Liver (tissue), 9 donors: ENCODE measurements around the gene LRMDA. TPM values are rescaled to one million over a fixed set of nuclear protein-coding genes. Genes with fewer than 3 reads are reported as not detected.
A peak's percentile ranks its signal among the peaks of the same experiment; 100 is the strongest.

Source experiments
- DNase-seq: peaks from one replicate; pipeline ENCODE4 v3.0.0-alpha.2; 2017; ENCODE audit warnings: low spot score
- H3K27ac ChIP-seq, 2 donors: one replicate each; pipeline ENCODE4 v1.7.0; 2013; ENCODE audit warnings: inconsistent platforms in 2 of 2, low read length in 2 of 2, control low read depth in 1 of 2, low read depth in 1 of 2, mild to moderate bottlenecking in 1 of 2
- H3K27me3 ChIP-seq, 4 donors: one replicate each; pipeline versions ENCODE4 v1.6.1 to v1.7.0; 2013; ENCODE audit warnings: low read length in 3 of 4, inconsistent platforms in 1 of 4, mild to moderate bottlenecking in 1 of 4, moderate library complexity in 1 of 4; ENCODE audit not compliant: control insufficient read depth in 4 of 4, insufficient read depth in 4 of 4
- H3K36me3 ChIP-seq, 4 donors: one replicate each; pipeline versions ENCODE4 v1.6.1 to v1.7.0; 2013; ENCODE audit warnings: low read length in 3 of 4, mild to moderate bottlenecking in 3 of 4, low read depth in 1 of 4, moderate library complexity in 1 of 4; ENCODE audit not compliant: control insufficient read depth in 4 of 4, insufficient read depth in 3 of 4
- H3K4me1 ChIP-seq, 4 donors: one replicate each; pipeline versions ENCODE4 v1.6.1 to v1.7.0; 2013; ENCODE audit warnings: low read length in 3 of 4, mild to moderate bottlenecking in 3 of 4, moderate library complexity in 1 of 4; ENCODE audit not compliant: control insufficient read depth in 4 of 4, insufficient read depth in 4 of 4
- H3K4me3 ChIP-seq, 3 donors: one replicate each; pipeline versions ENCODE4 v1.6.1 to v1.7.0; 2013; ENCODE audit warnings: low read length in 3 of 3, control low read depth in 1 of 3, low read depth in 1 of 3, mild to moderate bottlenecking in 1 of 3
- H3K9ac ChIP-seq, 2 donors: one replicate each; pipeline ENCODE4 v1.7.0; 2013; ENCODE audit warnings: low read length in 2 of 2, mild to moderate bottlenecking in 2 of 2, moderate library complexity in 2 of 2, control low read depth in 1 of 2, low read depth in 1 of 2
- H3K9me3 ChIP-seq, 4 donors: one replicate each; pipeline versions ENCODE4 v1.6.1 to v1.7.0; 2013; ENCODE audit warnings: low read length in 3 of 4; ENCODE audit not compliant: control insufficient read depth in 4 of 4
- FOXA2 ChIP-seq: IDR thresholded peaks from 2 replicates; pipeline ENCODE4 v1.6.1; 2016; ENCODE audit warnings: antibody characterized with exemption
- GABPA ChIP-seq, 2 donors: IDR thresholded peaks in 1 of 2; conservative IDR thresholded peaks in 1 of 2; 2 replicates each; pipeline ENCODE4 v1.6.1; 2016; ENCODE audit warnings: antibody characterized with exemption in 2 of 2, mild to moderate bottlenecking in 1 of 2, moderate library complexity in 1 of 2
- HNF4G ChIP-seq: IDR thresholded peaks from 2 replicates; pipeline ENCODE4 v1.6.1; 2016; ENCODE audit warnings: antibody characterized with exemption
- NR2F2 ChIP-seq: IDR thresholded peaks from 2 replicates; pipeline ENCODE4 v1.6.1; 2016; ENCODE audit warnings: antibody characterized with exemption
- RAD21 ChIP-seq, 2 donors: IDR thresholded peaks; 2 replicates each; pipeline ENCODE4 v1.6.1; 2016; ENCODE audit warnings: antibody characterized with exemption in 2 of 2, mild to moderate bottlenecking in 2 of 2
- RXRA ChIP-seq, 2 donors: IDR thresholded peaks; 2 replicates each; pipeline ENCODE4 v1.6.1; 2017 to 2018; ENCODE audit warnings: antibody characterized with exemption in 2 of 2, mild to moderate bottlenecking in 1 of 2
- SP1 ChIP-seq: IDR thresholded peaks from 2 replicates; pipeline ENCODE4 v1.6.1; 2018; ENCODE audit warnings: antibody characterized with exemption, mild to moderate bottlenecking
- TAF1 ChIP-seq: conservative IDR thresholded peaks from 2 replicates; pipeline ENCODE4 v1.6.1; 2016; ENCODE audit warnings: antibody characterized with exemption, mild to moderate bottlenecking
- YY1 ChIP-seq: IDR thresholded peaks from 2 replicates; pipeline ENCODE4 v1.6.1; 2016; ENCODE audit warnings: antibody characterized with exemption, mild to moderate bottlenecking
- WGBS: extraction: QIAGEN DNeasy Blood & Tissue Kit; methylation state at CpG from one replicate; pipeline ENCODE4 v1.1.7; 2013; 5-methylcytosine and 5-hydroxymethylcytosine counted together
- polyA plus RNA-seq, 2 donors: library from polyadenylated mRNA; stranded (reverse) in 1 of 2; unstranded in 1 of 2; fragments of 200-250 nt in 1 of 2; fragments of >200 nt in 1 of 2; fragmentation: Nextera tagmentation in 1 of 2; extraction: Ambion mirVana in 1 of 2; gene quantifications; one replicate each; pipeline versions ENCODE4 v1.2.1 to v1.2.3, GENCODE V29; 2013 to 2015
- total RNA-seq, 2 donors: library from RNA; depleted of rRNA; stranded (reverse); fragments of >200 nt; gene quantifications; one replicate each; pipeline ENCODE4 v1.2.3, GENCODE V29; 2014
- TF ChIP-seq, protein P1 (sequence below): fragments of 150-350 bp; IDR thresholded peaks from 2 replicates; pipeline ENCODE4 v1.5.1; 2017; ENCODE audit warnings: improper control_type of control experiment, low read depth, low read length; ENCODE audit not compliant: missing input control
- TF ChIP-seq, protein P2 (sequence below): IDR thresholded peaks from 2 replicates; pipeline ENCODE4 v1.6.1; 2016; ENCODE audit warnings: antibody characterized with exemption
- TF ChIP-seq, protein P3 (sequence below): IDR thresholded peaks from 2 replicates; pipeline ENCODE4 v1.6.1; 2016; ENCODE audit warnings: antibody characterized with exemption, mild to moderate bottlenecking
- donor health status: healthy.
- donor health status: healthy.
- donor health status: healthy.
- donor health status: healthy.
- donor health status: healthy.

Gene LRMDA
- total and polyA plus RNA-seq, 4 donors = 7.9 to 15.8 (median 11.3) TPM

DNA sequence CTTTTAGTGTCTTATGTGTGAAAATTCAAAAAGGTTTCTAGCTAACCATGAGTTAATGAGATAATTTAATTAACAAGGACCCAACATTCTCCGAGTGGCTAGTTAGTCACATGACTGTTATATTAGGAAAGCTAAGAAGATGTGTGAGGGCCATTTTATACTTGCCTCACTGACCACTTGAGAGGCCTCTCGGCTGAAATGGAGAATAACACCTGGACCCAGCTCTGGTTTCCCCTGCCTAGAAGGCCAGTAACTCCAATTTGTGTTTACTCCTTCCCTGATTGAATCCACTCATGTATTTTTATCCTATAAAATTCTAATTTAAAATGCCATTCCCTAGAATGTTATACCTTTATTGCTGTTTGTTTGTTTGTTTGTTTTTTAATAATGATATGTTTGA is 1115.0 kb downstream of the LRMDA start:
- Histone ChIP-seq H3K9me3 (no peaks in the 10 kb centered on the region), H3K27me3 (no peaks in the 10 kb centered on the region), H3K9ac (no peak overlapping the region), H3K4me1 (peaks cover 0 to 2% (median 0%) of the 10 kb centered on the region in 4 donors), H3K36me3 (no peaks in the 10 kb centered on the region), H3K4me3 (no peak overlapping the region), H3K27ac (no peak overlapping the region)
- WGBS = 89% methylated on average over 2 of the region's 2 CpGs
- TF ChIP-seq GABPA (IDR thresholded peaks at IDR 0.05 in 1 of 2, conservative IDR thresholded peaks at IDR 0.05 in 1 of 2) (no peak), TAF1 (no peak), YY1 (no peak), SP1 (no peak), HNF4G (no peak), RAD21 (IDR thresholded peaks at IDR 0.05) (no peak), FOXA2 (no peak), RXRA (IDR thresholded peaks at IDR 0.05) (no peak), NR2F2 (no peak)
- TF ChIP-seq, protein P1, sequence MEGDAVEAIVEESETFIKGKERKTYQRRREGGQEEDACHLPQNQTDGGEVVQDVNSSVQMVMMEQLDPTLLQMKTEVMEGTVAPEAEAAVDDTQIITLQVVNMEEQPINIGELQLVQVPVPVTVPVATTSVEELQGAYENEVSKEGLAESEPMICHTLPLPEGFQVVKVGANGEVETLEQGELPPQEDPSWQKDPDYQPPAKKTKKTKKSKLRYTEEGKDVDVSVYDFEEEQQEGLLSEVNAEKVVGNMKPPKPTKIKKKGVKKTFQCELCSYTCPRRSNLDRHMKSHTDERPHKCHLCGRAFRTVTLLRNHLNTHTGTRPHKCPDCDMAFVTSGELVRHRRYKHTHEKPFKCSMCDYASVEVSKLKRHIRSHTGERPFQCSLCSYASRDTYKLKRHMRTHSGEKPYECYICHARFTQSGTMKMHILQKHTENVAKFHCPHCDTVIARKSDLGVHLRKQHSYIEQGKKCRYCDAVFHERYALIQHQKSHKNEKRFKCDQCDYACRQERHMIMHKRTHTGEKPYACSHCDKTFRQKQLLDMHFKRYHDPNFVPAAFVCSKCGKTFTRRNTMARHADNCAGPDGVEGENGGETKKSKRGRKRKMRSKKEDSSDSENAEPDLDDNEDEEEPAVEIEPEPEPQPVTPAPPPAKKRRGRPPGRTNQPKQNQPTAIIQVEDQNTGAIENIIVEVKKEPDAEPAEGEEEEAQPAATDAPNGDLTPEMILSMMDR = no peak
- TF ChIP-seq, protein P2, sequence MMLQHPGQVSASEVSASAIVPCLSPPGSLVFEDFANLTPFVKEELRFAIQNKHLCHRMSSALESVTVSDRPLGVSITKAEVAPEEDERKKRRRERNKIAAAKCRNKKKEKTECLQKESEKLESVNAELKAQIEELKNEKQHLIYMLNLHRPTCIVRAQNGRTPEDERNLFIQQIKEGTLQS = no peak
- TF ChIP-seq, protein P3, sequence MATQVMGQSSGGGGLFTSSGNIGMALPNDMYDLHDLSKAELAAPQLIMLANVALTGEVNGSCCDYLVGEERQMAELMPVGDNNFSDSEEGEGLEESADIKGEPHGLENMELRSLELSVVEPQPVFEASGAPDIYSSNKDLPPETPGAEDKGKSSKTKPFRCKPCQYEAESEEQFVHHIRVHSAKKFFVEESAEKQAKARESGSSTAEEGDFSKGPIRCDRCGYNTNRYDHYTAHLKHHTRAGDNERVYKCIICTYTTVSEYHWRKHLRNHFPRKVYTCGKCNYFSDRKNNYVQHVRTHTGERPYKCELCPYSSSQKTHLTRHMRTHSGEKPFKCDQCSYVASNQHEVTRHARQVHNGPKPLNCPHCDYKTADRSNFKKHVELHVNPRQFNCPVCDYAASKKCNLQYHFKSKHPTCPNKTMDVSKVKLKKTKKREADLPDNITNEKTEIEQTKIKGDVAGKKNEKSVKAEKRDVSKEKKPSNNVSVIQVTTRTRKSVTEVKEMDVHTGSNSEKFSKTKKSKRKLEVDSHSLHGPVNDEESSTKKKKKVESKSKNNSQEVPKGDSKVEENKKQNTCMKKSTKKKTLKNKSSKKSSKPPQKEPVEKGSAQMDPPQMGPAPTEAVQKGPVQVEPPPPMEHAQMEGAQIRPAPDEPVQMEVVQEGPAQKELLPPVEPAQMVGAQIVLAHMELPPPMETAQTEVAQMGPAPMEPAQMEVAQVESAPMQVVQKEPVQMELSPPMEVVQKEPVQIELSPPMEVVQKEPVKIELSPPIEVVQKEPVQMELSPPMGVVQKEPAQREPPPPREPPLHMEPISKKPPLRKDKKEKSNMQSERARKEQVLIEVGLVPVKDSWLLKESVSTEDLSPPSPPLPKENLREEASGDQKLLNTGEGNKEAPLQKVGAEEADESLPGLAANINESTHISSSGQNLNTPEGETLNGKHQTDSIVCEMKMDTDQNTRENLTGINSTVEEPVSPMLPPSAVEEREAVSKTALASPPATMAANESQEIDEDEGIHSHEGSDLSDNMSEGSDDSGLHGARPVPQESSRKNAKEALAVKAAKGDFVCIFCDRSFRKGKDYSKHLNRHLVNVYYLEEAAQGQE = no peak
- DNase-seq = no peak

DNA sequence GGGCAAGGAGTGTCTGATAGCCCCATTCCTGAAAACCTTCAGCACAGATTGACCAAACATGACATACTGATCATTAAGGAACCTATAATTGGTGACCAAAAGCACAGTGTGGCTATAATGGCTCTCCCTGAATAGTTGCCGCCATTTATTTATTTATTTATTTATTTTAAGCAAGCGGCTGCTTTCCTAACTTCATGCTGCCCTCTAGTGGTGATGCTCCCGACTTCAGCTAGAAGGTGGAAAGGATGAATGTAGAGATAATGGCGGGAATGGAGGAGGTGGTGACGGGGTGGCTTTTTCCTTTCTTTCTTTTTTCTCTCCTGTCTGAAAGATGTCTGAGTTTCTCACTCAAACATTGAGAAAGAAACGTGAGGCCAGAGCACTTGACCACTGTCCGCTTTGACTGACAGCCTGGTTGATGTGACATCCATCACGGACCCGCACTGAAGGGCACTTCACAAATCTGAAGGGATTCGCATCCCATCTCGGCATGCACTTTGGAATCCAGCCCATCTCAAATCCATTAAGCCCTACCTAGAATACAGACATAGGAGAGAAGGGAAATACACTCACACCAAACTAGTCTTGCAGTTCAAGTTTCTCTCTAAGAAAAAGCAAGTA is 1116.0 kb downstream of the LRMDA start:
- no peaks in the 10 kb centered on the region for H3K36me3 ChIP-seq
- H3K9me3 ChIP-seq = no peaks in the 10 kb centered on the region
- TF ChIP-seq RXRA (IDR thresholded peaks at IDR 0.05) (no peak), RAD21 (IDR thresholded peaks at IDR 0.05) (peak; percentile 96 to 97), YY1 (peak; percentile 61)
- TF ChIP-seq, protein P1 = peak; percentile 79
- H3K4me3 ChIP-seq = no peak overlapping the region
- peaks cover 0 to 2% (median 0%) of the 10 kb centered on the region in 4 donors for H3K4me1 ChIP-seq
- H3K27ac ChIP-seq = no peak overlapping the region
- no peaks in the 10 kb centered on the region for H3K27me3 ChIP-seq
- H3K9ac ChIP-seq = no peak overlapping the region
- WGBS = 34% methylated on average over 11 of the region's 11 CpGs
- peak; percentile 69 for DNase-seq
